ENCODE results near the gene PRDM8.

Gene PRDM8

DNA sequence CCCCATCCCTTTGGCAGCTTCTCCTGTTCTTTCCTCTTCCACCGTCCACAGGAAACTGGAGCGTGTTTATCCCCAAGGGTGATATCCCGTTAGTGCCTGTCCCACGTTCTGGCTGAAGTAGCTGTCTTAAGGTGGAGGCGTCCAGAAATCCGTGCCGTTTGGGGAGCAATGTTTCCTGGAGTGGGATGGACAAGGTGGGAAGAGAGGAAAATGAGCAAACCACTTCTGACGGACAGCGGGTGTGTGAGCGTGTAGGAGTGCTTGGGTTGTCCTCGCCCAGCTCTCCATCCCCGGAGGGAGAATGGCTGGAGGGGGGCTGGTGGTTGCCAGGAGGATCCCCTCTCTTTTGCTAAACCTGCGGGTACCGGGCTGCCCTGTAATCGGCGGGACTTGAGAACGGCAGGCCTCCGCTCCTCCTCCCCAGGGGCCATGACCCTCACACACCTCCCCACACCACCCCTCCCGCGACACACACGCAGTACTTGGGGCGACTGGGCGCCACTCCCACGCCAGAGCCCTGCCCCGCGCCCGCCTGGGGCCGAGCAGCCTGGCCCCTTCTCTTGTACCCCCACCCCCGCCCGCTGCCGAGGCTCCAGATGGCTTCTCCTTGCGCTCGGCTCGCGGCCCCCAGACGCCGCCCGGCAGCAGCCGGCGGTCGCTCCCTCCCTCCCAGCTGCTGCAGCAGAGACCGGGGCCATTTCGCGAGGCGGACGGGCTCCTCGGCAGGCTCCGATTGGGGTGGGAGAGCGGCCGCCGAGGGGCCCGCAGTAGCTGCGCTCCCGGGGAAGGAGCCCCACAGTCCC, 13.9 kb upstream of the PRDM8 start:
- DNase-seq (ENCODE audit: low read depth), result no peak

DNA sequence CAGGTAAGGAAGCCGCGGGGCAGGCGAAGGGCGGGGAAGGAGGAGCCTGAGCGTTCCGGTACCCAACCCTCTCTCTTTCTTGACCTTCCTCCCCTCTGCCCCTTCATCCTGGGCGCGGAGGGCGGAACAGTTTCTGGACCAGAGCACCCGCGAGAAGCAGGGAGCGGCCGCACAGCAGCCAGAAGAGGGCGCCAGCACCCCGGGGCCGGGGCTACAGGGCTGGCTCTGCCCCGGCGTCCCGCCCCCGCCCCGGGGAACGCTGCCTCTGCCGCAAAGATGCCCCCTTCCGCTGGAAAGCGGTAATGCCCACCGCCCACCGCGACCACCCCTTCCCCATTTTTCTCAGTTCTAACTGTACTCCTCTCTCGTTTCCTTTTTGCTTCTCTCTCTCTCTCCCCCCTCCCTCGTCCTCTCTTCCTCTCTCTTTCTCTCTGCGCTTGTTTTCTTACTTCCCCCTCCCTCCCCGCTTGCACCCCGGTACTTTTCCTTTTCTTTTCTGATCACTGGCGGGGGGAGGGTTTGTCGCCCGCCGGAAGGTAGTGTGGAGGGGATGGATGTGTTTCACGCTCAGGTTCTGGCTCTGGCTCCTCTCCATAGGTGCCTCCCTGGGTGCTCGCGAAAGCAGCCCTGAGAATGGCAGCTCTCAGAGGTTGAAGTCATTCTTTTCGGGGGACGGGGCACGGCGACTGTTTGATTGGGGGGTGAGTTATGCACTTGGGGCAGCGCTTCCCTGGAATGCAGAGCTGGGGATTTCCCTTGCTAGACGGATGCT, 13.1 kb upstream of the PRDM8 start:
- DNase-seq (ENCODE audit: low read depth), result no peak

DNA sequence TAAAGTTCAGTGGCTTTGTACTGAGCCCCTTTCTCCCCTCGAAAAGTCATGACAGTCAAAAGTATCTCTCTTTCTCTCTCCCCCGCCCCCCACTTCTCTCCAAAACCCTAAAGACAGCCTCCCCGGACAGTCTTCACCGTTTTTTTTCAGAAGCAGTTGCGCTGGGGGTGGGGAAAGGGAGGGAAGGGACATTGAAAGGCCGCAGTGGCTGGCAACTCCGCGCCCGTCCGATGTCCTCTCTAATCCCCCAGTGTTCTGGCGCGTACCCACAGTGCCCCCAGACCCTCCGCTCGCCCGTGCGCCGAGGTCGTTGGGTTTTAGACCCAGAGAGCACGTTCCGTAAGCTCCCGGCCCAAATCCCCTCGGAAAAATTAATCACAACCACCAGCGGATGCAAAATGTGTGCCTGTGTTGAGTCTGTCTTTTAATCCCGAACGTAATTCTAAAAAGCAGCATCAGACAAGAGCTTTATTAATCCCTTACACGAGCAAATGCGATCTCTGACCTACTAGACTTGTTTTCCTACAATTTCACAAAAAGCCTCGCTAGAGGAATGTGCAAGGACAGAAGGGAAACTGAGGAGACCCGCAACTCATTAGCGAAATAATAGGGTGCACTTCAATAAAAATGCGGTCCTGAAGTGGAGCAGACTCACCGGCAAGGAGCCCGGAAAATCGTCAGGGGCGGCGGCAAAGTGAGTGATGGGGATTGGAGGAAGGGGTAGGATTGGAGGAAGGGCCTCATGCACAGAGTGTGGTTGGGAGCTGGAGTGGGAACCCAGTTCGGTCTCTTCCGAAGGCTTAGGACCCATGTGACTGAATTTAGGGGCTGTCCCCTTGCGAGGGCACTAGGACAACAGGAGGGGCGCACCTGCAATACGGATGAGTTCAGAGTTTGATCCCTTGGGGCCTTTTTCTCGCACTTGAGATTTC, 12.2 kb upstream of the PRDM8 start:
- DNase-seq (ENCODE audit: low read depth), result no peak

DNA sequence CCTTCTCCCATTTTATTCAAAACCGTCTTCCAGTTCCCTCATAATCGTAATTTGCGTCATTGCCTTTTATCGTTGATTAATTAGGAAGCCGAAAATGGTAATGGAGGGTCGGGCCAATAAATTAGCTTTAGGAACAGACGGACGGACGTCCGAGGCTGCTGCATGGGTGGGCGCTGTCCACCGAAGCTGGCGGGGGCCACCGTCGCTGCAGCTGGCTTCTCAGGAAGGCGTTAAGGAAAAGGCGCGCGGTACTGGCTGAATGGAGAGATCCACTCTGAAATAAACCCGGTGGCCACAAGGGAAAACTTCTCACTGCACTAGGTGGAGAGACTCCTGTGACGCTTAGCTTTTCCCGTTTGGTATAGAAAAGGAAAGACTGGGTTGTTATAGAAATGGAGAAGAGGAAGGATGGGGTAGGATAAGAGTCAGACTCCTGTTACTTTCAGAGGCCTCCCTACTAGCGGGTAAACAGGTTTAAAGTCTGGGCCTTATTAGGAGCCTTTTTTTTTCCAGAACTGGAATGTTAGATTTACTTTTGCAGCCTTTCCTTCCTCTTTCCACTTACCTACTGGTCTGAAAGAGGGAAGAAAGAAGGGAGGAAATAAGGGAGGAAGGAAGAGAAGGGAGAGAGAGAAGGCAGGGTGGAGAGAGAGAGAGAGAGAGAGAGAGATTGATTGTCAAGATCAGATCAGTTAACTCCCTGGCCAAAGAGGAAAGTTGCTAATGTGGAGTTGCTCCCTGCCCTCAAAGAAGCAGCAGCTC, 11.3 kb upstream of the PRDM8 start:
- no peak for DNase-seq (ENCODE audit: low read depth)

DNA sequence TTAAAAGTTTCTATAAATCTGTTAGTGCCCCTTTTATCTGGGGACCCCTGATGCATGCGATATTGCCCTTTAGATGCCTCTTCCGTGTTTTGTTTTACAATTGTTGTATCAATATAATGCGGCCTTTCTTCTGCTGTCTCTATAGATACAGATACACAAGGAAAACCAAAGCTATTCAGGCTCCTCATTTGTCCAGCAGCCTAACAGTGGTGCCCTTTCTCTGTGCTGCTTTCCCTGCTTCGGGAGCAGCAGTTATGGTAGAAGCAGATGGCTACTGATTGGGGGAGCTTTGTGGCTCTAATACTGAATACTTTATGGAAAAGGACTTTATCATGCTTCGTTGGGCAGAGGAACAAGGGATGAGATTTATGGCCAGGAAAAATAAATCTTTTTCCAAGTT, 10.6 kb upstream of the PRDM8 start:
- no peak for DNase-seq (ENCODE audit: low read depth)

DNA sequence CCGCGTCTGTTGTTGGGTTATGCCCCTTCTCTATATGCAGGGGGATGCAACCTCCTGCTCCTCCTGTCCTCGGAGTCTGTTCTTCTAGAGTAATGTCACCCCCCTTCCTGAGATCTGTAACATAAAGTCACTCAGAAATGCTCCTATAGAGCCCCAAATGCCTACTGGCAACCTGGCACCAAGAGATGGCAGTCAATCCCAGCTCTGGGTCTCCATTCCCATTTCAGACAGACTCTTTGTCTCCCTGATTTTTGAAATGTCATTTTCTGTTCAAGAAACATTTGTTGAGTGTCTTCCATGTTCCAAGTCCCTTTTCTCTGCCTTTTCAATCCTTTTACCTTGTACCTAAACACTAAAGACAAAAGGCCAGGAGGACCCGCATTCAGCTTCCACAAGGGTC, 9.6 kb upstream of the PRDM8 start:
- no peak for DNase-seq (ENCODE audit: low read depth)

DNA sequence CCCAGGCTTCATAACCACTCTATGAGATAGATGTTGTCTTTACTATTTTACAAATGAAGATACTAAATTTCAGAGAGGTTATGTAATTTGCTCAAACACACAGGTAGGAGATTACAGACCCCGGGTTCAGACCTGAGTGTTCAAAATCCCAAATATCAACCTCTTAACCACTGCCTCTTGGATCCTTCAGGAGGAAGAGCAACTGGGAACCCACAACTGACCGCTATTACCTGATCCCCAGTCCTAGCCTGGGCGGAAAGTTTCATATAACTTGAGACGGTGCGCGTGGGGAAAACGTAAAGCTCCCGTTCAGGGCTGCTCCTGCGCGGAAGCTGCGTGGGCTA, 8.9 kb upstream of the PRDM8 start:
- no peak for DNase-seq (ENCODE audit: low read depth)

DNA sequence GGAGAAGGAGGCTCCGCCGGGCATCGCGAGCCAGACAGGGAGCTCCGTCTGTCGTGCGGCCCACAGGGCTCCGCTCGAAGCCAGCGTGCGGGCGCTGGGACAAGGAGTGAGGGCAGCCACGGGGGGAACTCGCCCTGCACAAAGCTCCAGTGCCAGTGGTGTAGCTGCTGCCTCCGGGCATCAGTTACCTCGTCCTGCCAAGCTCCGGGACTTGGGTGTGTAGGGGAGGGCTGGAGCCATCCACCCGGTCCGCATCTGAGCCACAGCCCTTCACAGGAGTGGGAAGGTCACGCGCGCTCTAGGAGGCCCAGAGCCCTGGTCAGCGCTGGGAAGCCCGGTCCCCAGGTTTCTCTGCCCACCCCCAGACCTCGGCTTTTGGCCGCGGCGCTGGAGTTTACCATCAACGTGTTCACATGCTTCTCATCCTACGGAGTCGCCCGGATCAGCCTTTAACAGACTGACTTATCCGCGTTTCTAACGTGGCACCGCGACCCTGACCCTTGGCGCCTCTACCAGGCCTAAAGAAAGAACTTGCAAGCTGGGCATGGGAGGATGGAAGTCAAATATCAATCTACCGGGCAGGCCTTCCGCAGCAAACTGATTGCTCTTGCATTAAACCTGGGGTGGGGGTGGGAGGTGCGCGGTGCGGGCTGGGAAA, 8.4 kb upstream of the PRDM8 start:
- no peak for DNase-seq (ENCODE audit: low read depth)

DNA sequence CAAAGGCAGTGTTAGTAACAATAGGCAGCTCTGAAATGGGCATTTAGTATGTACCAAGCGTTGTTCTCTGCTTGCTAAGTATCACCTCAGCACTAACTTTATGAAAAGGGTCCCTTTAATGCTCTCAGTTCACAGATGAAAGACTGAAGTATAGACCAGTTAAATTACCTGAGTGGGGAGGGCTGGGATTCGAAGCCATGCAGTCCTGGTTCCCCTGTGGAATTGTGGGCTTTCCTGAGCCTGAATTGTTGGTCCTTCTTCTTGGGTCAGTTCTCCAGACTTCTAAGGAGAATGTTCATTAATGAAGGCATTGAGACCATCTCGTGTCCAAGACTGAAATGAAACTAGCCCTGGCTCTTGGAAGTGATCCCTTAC, 7.7 kb upstream of the PRDM8 start:
- DNase-seq (ENCODE audit: low read depth), result no peak

DNA sequence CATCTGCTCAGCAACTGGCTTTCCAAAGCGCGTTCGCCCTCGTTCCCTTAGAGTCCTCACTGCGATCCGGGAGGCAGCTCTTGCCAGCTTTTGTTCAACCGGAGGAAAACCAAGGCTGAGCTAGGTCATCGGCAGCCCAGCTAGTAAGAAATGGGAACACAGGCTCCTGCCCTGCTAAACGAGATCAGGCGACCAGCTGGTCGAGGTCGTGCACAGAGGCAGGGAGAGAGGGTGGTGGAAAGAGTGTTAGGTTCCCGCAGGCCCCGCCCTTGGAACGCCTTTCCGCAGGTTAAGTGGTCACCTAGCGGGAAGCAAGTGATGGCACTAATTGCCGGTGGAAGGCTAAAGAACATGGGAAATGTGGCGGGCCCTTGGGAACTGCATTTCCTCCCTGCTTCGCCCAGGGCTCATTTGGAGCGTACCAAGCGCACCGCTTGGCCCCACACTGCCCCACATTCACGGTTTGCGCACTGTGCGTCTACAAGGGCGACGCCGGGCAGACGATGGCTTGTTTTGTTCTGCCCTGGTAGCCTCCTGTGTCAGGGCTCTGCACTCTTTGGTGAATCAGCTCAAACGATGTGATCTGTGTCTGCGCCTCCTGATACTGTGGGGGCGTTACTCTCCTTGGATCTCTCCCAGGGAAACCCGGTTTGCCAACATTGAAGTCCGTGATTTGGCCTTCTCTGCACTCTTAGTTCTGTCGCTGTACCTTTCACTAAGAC, 7.2 kb upstream of the PRDM8 start:
- DNase-seq (ENCODE audit: low read depth), result no peak

DNA sequence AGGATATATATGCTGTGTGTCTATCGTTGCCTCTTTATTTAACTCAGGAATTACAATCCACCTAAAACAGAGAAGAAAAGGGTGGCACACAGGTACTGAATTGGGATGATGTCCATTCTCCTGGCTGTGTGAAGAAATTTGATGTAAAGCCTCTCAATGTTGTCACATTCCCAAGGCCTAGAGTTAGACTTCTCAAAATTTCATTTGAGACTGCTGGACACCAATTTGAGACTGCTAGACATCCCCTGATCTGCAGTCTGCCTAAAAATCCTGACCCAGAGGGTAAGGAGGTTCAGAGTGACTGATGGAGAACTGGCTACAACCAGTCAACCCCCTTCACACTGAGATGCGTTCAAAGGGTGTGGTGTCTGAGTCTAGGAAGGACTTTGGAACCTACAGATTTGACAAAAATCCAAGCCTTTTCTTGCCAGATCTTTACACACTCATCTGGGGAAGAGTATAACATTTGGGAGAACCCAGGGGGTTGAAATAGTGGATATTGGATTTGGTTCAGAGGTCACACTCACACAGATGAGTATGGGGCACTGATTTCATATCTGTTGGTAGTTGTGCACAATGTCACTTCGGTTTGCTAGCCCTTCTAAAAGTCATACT, 4.9 kb upstream of the PRDM8 start:
- DNase-seq (ENCODE audit: low read depth), result no peak

DNA sequence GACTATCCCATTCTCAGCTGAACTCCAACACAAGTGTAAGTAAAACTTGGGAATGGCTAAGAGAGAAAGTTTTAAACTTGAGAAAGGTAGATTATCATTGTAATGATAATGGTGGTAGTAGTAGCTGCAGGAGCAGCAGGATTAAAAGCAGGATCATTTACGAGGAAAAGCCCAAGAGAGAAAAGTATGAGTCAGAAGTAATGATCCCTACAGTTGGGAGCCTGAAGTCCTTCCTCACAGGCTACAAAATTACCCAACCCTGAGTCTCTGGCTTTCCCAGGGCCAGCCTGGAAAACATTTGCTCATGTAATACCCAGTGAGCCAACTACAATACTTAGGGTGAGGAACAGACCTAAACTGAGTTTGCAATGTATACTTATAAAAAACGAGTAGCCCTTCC, 4.4 kb upstream of the PRDM8 start:
- DNase-seq (ENCODE audit: low read depth), result no peak

DNA sequence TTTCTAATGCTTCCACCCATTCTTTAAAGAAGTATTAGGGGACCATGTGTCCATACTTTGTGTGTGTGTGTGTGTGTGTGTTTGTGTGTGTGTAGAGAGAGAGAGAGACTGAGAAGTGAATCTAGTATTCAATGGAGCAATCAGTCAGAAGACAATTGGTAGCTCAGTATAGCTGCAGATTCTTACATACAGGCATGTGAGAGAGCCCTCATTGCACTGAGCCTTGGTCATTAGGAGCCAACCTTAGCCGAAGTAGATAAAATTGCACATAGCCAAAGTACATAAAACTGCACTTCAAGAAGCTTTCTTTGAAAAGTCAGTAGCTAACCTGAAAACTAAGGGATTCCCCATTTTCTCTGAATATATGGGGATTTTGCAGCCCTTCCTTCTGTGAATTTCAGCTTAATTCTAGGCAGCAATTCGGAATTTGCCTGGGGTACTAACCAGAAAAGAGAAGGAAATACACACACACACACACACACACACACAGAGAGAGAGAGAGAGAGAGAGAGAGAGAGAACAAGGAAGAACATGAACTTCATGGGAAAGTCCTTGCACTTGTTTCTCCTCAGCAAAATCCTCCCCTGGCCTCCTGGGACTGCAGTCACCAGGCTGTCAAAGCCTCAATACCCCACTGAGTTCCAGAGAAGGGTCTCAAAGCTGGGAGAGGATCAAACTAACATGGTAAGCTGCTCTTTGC, 1.7 kb upstream of the PRDM8 start:
- DNase-seq (ENCODE audit: low read depth), result no peak

DNA sequence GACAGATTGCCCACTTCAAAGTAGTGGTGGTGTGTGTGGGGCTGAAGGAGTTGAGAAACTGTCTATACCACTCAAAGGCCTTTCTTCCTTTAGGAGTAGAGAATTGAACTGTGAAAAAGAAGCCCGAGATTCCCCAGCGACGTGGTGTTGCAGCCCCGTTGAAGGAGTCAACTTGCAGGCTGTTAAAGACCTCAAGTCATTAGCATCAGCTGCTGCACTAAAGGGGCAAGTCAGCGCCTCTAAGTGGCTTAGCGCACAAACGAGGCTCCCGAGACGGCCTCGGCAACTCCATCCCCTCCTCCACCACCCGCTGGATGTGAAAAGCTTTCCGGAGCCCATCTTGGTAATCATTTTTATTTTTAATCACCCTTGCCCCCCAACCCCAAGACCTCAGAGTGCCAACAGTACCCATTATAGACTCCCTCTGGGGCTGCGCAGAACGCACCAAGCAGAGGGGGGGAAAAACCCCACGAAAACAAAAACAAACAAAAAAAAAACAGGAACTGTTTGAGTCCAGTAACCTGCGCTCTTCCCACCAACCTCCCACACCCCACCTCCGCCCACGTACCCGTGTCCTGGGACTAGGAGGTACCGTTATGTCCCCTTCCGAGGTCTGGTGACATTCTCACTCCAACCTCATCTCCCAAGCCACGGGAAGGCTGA, 913 bp upstream of the PRDM8 start:
- DNase-seq (ENCODE audit: low read depth), result no peak

DNA sequence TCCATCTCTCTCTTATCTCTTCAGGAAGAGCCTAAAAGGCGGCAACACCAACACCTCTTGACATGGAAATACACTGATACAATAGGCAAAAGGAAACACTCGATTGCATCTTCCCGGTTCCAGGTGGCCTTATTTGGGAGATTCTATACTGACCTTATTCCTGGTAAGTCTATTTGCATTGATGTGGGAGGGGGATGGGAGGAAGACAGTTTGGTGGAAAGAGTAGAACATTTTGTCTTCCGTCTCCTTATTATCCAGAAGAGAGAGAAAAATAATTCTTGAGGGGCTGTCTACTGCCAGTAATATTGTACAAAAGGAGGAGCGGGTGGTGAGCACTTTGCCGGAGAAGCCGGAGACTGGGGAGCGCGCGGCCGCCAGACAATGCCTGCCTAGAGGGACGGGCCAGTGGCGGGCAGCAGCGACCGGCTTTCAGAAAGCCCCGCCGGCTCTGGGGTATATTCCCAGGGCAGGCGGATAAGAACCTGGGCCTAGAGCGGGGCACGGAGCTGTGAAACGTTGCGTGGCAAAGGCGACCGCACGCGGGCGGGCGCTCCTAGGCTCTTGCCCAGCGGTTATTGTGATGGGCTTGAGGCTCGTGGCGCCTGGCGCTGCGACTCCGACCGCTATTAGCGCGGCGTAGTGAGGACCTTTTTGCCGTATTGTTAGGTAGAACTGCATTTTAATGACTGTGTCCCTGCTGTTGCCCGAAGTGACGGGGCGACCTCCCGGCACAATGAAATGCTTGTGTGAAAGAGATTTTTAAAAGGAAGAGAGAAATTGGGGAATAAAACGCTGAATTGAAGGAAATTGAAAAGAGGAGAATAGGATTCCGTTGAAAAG, 518 bp downstream of the PRDM8 start:
- DNase-seq (ENCODE audit: low read depth), result no peak

DNA sequence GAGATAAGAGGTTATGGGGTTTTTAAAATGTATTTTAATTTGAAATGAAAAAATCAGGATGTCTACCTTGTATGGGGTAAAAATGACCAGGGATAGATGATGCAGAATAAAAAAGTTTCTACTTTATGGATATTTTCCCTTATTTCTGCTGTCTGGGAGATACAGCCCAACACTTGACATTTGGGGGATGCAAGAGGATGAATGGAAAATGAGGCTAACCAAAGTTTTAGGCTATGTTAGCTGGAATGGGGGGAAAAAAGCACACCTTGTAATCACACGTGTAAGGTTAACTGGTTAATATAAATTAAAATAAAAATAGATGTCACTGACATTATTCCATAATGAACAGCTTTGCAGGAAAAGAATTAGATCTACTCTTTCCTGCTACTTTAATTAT, 1.1 kb downstream of the PRDM8 start:
- no peak for DNase-seq (ENCODE audit: low read depth)

DNA sequence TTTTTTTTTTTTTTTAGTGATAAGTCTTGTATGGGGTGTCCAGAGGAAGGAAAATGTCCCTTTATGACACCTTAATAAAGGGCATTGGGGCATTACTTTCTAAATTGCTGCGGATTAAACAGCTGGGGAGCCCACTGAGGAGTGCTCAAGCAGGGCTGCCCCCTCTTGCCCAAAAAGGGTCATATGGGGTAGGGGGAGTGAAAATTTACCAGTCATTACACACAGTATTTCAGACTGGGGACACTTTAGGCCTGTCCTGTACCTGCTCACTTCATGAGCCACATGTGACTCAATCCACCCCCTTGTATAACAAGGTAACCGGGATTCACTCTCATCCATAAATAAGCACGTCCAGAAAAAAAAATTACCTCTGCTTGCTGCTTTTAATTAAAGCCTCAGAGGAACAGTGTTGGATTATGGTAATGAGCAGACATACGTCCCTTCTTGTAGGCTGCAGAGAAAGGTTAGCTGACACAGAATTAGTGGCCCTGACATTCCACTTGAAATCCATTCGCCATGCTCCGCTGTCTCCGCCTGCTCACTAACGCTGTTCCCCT, 1.8 kb downstream of the PRDM8 start:
- no peak for DNase-seq (ENCODE audit: low read depth)

DNA sequence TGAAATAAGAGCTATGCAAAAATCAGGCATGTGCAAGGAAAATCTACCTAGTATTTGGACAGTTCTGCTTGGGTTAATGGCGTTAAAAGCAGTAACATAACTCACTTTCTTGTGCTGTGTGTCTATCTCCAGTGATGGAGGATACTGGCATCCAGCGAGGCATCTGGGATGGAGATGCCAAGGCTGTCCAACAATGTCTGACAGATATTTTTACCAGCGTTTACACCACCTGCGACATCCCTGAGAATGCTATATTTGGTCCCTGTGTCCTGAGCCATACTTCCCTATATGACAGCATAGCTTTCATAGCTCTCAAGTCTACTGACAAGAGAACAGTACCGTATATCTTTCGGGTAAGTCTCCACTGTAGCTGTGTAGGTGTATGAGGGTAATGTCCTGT, 2.6 kb downstream of the PRDM8 start:
- DNase-seq (ENCODE audit: low read depth), result no peak

Data from CMK (cell line).